HepG2 (cell line): ENCODE measurements around the gene SEC61A1.

Source experiments
- FOXK2 ChIP-seq: fragments of 450-650 bp; IDR thresholded peaks from 2 replicates; pipeline ENCODE4 v1.6.1; 2016
- HCFC1 ChIP-seq: fragments of 150-350 bp; IDR thresholded peaks from 2 replicates; pipeline ENCODE4 v1.6.1; 2014; ENCODE audit warnings: low read depth, low read length
- PHF8 ChIP-seq: sonication (generic); formaldehyde crosslinking; IDR thresholded peaks from 2 replicates; pipeline ENCODE4 v1.5.0; 2020; ENCODE audit warnings: missing genetic modification reagents
- TRIM24 ChIP-seq: sonication (generic); formaldehyde crosslinking; IDR thresholded peaks from 2 replicates; pipeline ENCODE4 v1.8.0; 2022; ENCODE audit warnings: mild to moderate bottlenecking, missing genetic modification reagents
- ZNF205 ChIP-seq: IDR thresholded peaks from 2 replicates; pipeline ENCODE4 v1.6.1; 2018; ENCODE audit warnings: missing biosample characterization, missing genetic modification reagents
- ZNF619 ChIP-seq: sonication (generic); formaldehyde crosslinking; IDR thresholded peaks from 2 replicates; pipeline ENCODE4 v1.4.0; 2020; ENCODE audit warnings: mild to moderate bottlenecking, missing genetic modification reagents
- ZNF746 ChIP-seq: sonication (generic); formaldehyde crosslinking; IDR thresholded peaks from 2 replicates; pipeline ENCODE4 v1.8.0; 2022; ENCODE audit warnings: mild to moderate bottlenecking, missing genetic modification reagents
- TF ChIP-seq, protein P1 (sequence below), 2 experiments: IDR thresholded peaks; 2 replicates each; pipeline ENCODE4 v1.6.1; 2011 to 2012; ENCODE audit warnings: low read length in 2 of 2, borderline replicate concordance in 1 of 2, low read depth in 1 of 2, mild to moderate bottlenecking in 1 of 2, moderate library complexity in 1 of 2

DNA sequence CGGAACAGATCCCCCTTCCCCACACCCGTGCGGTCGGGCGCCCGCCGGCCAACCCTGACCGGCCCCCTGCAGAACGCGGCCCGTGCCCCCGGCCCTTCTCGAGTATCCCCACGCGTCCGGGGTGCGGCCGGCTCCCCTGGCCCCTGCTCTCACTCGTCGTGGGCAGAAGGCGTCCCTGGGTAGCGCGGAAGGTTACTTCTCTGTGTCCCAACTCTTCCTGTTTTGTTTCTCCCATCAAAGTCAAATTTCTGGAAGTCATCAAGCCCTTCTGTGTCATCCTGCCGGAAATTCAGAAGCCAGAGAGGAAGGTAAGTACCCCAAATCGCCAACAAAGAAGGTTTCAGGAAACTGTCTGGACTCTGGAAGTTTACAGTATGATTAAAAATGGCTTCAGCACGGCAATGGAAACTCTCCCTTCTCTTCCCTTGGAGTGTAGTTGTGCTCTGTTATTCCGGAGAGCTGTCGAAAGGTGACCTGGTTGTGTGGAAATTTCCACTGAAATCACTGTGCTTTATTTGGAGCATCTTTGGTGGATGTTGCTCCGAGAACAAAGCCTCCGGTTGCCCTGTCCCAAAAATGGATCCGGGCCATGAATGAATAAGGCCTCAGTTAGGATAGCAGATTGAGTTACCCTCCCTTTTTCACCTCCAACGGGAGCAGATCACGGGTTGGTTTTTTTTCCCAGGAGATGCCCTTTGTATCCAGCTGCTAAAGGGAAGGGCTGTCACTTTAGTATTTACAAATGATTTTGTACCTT is 536 bp downstream of the SEC61A1 start:
- TF ChIP-seq HCFC1 = no peak
- no peak; the same call in 1 of the 2 replicates for TF ChIP-seq PHF8 (CRISPR knock-in tag)
- TF ChIP-seq, protein P1, sequence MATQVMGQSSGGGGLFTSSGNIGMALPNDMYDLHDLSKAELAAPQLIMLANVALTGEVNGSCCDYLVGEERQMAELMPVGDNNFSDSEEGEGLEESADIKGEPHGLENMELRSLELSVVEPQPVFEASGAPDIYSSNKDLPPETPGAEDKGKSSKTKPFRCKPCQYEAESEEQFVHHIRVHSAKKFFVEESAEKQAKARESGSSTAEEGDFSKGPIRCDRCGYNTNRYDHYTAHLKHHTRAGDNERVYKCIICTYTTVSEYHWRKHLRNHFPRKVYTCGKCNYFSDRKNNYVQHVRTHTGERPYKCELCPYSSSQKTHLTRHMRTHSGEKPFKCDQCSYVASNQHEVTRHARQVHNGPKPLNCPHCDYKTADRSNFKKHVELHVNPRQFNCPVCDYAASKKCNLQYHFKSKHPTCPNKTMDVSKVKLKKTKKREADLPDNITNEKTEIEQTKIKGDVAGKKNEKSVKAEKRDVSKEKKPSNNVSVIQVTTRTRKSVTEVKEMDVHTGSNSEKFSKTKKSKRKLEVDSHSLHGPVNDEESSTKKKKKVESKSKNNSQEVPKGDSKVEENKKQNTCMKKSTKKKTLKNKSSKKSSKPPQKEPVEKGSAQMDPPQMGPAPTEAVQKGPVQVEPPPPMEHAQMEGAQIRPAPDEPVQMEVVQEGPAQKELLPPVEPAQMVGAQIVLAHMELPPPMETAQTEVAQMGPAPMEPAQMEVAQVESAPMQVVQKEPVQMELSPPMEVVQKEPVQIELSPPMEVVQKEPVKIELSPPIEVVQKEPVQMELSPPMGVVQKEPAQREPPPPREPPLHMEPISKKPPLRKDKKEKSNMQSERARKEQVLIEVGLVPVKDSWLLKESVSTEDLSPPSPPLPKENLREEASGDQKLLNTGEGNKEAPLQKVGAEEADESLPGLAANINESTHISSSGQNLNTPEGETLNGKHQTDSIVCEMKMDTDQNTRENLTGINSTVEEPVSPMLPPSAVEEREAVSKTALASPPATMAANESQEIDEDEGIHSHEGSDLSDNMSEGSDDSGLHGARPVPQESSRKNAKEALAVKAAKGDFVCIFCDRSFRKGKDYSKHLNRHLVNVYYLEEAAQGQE (IDR thresholded peaks at IDR 0.05; ENCODE audit: borderline replicate concordance in 1 of 2, low read depth in 1 of 2, low read length in 2 of 2) = no peak
- TF ChIP-seq TRIM24 (CRISPR knock-in tag) = no peak
- TF ChIP-seq ZNF746 (CRISPR knock-in tag) = no peak
- no peak for TF ChIP-seq FOXK2
- no peak for TF ChIP-seq ZNF205 (CRISPR knock-in tag)
- TF ChIP-seq ZNF619 (CRISPR knock-in tag) = no peak
